GM19239 (cell line): Measurements from ENCODE around the gene ROBO2.
"Not testable (repeated sequence)": the region's sequence is repeated elsewhere in the genome, so short reads cannot be mapped to it uniquely, and the experiment has no call there.

Experiments used
- DNase-seq: peaks from one replicate; pipeline ENCODE4 v3.0.0; 2011; ENCODE audit warnings: low spot score; ENCODE audit not compliant: insufficient read length
- FAIRE-seq: peaks from 2 replicates; lab custom pipeline; 2011; peaks lifted over from hg19 to GRCh38; lab: Jason Lieb, UNC

The ROBO2 gene

DNA sequence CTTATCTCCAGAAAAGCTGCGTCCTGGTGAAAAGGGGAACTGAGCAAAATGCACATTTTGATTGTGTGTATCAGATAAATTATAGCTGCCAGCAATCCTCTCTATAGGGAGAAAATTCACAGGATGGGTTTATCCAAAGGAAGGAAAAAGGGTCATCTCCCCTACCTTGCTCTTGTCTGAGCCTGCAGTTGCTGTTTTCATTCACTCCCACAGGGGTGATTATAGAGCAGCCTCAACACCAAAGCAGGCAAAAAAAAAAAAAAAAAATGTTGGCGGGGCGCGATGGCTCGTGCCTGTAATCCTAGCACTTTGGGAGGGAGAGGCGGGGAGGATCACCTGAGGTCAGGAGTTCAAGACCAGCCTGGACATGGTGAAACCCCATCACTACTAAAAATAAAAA, 333.7 kb downstream of the ROBO2 start:
- FAIRE-seq = no peak
- DNase-seq = no peak

DNA sequence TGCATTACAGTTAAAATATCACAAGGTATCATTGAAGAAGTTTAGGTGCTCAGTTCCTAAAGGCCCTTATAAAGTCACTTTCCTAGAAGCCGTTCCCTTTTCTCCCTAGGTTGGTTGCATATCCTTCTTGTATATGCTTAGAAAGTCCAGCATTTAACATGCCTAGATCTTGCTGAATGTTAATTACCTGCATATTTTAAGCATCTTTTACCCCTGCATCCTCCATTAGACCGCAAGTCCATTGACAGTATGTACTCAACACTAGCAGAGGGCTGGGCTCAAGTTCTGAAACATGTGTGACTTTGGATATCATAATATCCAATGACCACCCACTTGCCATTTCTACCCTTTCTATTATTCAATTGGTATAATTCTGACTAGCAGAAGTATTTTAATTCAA, 336.6 kb downstream of the ROBO2 start:
- DNase-seq = no peak
- no peak for FAIRE-seq

- no peak for FAIRE-seq
- no peak for DNase-seq
Observed at GRCh38 chr3:77377717-77378116, 337.8 kb downstream of the ROBO2 start.

GRCh38 chr3:77380136-77380535, 340.2 kb downstream of the ROBO2 start:
- no peak for DNase-seq
- FAIRE-seq = no peak

GRCh38 chr3:77381431-77381830, 341.5 kb downstream of the ROBO2 start:
- FAIRE-seq (no peak), DNase-seq (no peak)

DNA sequence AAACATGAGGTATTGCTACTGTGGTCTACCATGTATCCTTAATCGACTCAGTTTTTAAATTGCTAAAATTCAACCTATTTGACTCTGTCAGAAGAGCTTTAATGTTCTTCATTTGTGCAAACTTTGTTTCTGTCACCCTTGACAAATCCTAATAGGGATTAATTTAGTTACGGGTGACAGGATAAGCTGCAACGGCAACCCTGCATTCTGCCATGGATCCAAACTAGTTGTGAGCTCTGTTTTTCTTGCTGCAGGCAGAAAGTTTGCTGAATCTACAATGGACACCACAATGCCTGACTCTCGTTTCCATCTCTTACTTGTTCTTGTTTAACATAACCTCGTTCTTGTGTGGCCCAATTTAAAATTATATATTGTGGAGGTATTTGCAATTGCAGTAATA, 352.3 kb downstream of the ROBO2 start:
- no peak for FAIRE-seq
- DNase-seq = no peak

GRCh38 chr3:77394046-77394445, 354.1 kb downstream of the ROBO2 start:
- FAIRE-seq = no peak
- no peak for DNase-seq

- DNase-seq (no peak), FAIRE-seq (no peak)
Observed at GRCh38 chr3:77404871-77405270, 365.0 kb downstream of the ROBO2 start.

DNA sequence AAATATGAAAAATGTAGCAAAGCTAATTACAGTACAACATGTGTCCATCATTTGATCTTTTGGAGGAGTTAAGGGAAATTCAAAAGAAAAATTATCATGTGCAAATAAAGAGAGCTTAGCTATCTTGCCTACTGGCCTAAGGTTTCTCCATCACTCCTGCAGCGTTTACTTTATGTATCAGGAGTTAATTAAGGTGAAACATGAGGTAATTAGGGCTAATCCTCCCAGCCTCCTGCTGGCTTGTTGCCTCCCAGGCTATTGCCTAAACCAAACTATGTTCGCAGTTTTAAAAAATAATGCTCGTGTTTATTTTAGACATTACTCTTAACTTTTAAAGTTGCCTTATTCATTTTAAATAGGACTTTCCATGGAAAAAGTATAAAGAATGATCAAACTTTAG, 367.5 kb downstream of the ROBO2 start:
- FAIRE-seq (no peak), DNase-seq (no peak)

DNA sequence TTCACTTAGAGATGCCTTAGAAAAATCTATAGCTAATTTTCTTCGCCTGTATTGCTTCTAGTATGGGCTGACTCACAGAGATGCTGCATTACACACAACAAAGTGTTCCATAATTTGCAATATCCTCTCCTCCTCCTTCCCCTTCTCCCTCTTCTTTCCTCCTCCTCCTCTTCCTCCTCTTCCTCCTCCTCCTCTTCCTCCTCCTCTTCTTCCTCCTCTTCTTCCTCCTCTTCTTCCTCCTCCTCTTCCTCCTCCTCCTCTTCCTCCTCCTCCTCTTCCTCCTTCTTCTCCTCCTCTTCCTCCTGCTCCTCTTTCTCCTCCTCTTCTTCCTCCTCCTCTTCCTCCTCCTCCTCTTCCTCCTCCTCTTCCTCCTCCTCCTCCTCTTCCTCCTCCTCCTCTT, 370.4 kb downstream of the ROBO2 start:
- not testable (repeated sequence) for FAIRE-seq, DNase-seq

DNA sequence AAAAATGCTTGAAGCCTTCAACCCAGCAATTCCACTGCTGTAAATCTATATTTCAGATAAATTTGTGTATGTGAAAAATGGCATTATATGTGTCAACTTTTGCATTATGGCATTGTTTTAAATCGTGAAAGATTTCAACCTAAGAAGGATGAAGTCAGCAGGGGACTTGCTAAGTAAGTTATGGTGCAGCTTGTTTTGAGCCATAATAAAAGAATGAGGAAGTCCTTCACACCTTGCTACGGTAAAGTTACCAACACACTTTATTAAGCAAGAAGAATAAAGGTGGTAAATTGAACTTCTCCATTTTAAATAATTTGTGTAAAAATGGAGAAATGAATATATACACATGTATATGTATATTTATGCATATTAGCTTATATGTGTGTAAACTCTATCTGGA, 371.4 kb downstream of the ROBO2 start:
- FAIRE-seq (no peak), DNase-seq (no peak)

DNA sequence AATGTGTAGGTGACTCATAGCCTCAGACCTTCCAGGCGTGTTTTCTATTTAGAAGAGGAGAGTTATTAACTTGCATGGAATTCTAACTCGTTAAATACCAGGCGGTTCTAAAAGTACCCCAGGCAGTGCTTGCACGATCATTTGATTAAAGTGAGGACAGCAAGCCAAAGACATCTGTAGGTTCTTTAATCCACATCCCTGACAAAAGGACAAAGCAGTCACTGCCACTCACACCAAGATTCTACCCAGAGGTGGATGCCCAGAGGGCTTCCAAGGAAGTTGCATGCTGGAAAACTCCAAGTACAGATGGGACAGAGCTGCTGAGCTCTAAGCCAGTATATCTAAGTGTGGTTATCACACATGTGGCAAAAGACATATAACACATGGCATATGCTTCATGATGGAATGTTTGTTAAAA, 372.1 kb downstream of the ROBO2 start:
- FAIRE-seq (no peak), DNase-seq (no peak)

GRCh38 chr3:77412584-77412983, 372.7 kb downstream of the ROBO2 start:
- no peak for DNase-seq
- FAIRE-seq = no peak

DNA sequence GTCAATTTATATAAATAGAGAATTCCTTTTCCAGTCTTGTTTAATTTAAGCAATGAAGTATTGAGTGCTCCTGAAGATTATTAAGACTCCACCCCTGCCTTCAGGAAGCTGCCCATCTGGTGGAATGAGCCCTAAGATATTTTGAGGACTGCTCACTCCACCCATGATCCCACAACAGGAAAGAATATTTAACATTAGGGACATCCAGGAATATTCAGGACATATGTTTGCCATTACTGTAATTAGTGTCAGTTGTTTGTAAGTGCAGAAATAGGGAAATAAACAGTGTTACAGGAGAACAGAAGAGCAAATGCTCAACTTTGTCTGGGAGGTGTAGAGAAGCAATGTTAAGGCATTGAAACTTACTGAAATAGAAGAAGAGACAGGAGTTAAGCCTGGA, 375.0 kb downstream of the ROBO2 start:
- no peak for DNase-seq
- FAIRE-seq = no peak

DNA sequence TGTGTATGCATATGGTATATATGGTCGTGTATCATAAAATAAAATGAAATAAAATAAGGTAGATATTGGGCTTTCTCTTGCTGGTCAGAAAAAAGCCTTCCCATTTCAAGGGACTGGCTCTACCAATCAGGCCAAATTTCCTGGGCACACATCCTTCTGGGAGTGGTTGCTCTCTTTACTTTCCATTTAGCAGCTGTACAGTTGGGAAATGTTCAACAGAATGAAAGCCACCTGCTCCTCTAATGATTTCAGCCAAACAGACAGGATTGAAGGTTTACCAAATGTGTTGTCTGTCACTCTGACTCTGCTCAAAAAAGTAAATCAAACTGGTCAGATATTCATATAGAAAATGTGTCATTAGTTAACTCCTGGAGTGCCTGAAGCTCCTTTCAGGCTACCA, 380.4 kb downstream of the ROBO2 start:
- FAIRE-seq (no peak), DNase-seq (no peak)

- DNase-seq (no peak), FAIRE-seq (no peak)
Observed at GRCh38 chr3:77421916-77422315, 382.0 kb downstream of the ROBO2 start.

DNA sequence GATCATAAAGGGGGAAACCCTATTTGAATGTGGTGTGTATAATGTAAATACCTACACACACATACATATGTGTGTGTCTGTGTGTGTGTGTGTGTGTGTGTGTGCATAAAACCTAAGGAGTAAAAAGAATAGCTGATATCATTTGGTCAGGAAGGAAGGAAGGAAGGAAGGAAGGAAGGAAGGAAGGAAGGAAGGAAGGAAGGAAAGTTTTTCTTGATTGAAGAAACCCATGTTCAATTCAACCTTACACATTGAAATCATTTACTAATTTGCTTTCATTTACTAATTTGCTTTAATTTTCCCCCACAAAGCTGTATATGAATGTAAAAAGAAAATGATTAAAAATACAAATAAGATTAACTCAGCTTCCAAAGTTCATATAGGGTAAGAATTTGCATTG, 386.6 kb downstream of the ROBO2 start:
- no peak for FAIRE-seq
- DNase-seq = no peak

DNA sequence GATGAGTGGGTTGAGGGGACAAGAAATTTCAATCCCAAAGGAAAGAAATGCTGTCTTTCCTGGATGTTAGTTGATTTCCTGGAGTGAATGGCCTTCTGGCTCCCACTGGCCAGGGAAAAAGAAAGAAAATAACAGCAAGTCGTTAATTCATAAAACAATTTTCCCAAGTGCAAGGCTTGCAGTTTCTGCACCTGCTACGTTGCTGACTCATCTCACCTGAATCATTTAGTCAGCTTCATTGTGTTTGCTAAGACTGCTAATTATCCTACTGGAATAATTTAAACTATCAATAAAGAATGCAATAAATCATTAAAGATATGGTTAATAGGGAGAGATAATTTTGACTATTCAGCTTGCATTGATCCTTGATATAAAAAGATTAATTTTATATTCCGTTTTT, 387.6 kb downstream of the ROBO2 start:
- FAIRE-seq = no peak
- no peak for DNase-seq

DNA sequence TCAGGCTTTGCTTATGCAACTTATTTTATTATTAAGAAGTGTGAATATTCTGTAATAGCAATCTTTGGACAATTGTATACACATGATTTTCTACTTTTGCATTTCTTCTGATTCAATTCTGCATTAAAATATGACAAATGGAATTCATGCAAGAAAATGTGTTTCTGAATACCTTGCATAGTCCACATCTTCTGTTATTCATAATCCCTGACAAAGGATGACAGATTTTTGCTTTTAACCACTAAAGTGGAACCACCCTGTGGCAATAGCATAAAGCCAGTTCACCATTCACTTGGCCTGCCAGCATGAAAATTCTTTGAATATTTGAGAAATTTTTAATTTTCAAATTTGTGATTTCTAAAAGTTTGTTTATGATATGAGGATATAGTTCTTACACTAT, 397.0 kb downstream of the ROBO2 start:
- no peak for FAIRE-seq

DNA sequence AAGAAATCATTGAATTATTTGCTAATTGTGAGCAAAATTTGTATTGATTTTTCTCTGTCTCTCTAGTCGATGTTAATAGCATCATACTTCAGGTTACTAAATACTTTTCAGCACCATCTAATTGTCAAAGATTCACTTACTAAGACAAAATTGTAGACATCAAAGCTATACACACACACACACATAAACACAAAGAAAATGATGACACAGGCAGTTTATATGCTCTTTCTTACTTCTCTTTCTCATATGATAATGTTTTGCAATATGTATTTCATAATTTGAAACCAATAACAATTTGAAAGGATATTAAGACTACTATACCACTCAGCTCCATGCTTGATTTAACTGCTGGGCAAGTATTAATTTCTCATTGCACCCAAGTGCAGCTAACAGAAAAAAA, 406.2 kb downstream of the ROBO2 start:
- FAIRE-seq = no peak

More for the DNA sequence above, 397.0 kb downstream of the ROBO2 start:
- DNase-seq = no peak

GRCh38 chr3:77446761-77447160, 406.9 kb downstream of the ROBO2 start:
- no peak for DNase-seq
- no peak for FAIRE-seq

More for the DNA sequence above, 406.2 kb downstream of the ROBO2 start:
- DNase-seq = no peak

DNA sequence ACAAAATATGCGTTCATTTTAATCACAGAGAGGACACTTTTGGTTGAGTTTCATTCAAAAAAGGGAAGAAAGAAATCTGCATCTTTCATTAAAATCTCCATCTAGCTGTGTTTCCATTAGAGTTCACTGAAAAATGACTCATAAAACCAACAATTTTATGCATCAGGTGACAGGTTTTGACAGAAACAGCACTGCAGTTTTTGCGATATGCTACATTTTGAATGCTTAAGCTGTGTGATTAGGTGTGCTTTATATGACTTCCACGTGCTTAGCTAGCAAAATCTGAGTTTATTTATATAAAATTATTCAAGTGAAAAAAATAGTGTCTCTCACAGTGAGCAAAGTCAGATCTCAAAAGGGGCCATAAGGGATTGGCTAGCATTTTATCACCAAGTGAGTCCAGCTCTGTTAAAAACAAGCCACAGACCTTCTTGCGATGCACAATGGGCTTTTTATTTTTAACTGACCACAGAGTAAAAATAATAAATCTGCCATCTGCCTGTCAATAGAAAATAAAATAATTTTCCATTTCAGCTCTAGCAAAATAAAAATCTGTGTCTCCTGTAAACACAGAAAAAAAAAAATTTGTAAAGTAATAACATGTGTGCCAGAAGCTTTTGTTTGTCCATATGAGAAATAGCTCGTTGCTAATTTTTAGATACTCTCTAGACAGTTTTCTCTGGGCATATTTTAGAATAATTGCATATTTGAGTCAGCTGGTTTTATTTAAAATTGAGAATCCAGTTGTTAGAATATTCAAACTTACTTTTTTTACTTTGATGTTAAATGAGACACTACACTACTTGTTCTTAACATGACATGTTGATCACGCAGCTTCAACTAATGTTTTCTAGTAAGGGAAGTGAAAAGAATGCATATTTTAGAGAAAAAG, 409.8 kb downstream of the ROBO2 start:
- no peak for DNase-seq
- no peak for FAIRE-seq
